Measurements from ENCODE around the gene CSGALNACT2.
A peak's percentile ranks its signal among the peaks of the same experiment; 100 is the strongest.

The CSGALNACT2 gene

DNA sequence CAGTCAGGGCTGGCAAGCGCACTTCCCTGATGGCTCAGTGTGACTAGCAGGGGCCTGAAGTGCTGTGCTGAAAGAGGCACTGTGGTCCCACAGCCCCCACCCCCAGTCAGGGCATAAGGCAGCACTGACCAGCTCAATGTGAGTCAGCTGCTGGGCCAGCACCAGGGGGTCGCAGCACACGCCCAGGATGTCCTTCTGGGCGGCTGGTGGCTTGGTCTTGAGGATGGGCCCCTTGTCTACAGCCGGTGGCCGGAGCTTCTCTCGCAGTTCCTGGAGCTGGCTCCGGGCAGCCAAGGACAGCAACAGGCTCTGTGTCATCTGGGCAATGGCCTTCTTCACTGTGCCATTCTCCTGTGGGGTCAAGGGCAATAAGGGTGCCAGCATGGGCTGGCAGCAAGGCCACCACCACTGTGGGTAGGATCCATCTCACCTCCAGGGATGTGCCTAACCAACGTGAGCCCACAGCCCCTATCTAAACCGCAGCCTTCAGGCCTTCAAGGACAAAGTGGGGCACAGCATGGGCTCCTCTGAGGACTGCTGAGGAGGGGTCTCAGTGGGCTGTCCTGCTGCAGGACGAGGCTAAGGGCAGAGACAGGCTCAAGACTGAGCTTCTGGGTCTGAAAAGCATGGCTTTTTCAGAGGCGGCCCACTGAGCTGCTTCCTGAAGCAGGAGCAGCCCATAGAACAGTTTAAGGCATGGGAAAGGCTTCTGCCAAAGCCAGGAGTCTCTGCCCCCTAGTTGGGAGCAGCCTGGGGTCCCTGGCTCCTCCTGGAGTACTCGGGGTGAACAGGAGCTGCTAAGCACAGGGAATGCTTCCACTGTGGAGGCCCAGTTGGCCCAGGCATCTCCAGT is 62.5 kb downstream of the CSGALNACT2 start:
- H3K27ac Mint-ChIP-seq = no peak overlapping the region
- peaks cover 6% of the 10 kb centered on the region for H3K4me1 Mint-ChIP-seq (ENCODE audit: low read depth)
- H3K4me3 Mint-ChIP-seq = no peak overlapping the region
- no peaks in the 10 kb centered on the region for H3K36me3 Mint-ChIP-seq (ENCODE audit: low read depth)
- no peaks in the 10 kb centered on the region for H3K27me3 Mint-ChIP-seq
- DNase-seq = peak; percentile 26
- no peaks in the 10 kb centered on the region for H3K9me3 Mint-ChIP-seq

GRCh38 chr10:43201545-43202131 is 63.4 kb downstream of the CSGALNACT2 start:
- Mint-ChIP-seq H3K27me3 (no peaks in the 10 kb centered on the region), H3K36me3 (ENCODE audit: low read depth) (no peaks in the 10 kb centered on the region), H3K4me1 (ENCODE audit: low read depth) (peaks cover 6% of the 10 kb centered on the region), H3K4me3 (no peak overlapping the region), H3K27ac (no peak overlapping the region), H3K9me3 (no peaks in the 10 kb centered on the region)
- no peak for DNase-seq

DNA sequence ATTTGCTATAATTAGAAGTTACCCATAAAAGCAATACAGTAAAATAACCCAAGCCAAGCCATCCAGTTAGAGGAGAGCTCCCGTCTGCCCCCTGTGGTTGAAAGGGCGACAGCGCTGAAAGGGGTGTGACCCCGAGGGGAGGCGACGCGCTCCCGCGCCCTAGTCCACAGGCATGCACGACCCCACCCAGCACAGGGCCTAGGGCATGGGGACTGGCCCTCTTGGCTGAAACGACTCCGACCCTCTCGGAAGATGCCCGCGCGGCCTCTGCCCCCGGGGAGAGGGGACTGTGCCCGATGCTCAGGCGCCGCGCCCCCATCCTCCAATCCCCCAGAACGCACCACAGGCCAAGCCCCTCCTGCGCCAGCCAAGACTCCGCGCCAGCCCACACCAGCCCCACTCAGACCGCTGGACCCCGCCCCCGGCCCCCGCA is 64.0 kb downstream of the CSGALNACT2 start:
- H3K27me3 Mint-ChIP-seq = no peaks in the 10 kb centered on the region
- no peaks in the 10 kb centered on the region for H3K36me3 Mint-ChIP-seq (ENCODE audit: low read depth)
- peak overlapping the region; percentile 33 for H3K27ac Mint-ChIP-seq
- no peaks in the 10 kb centered on the region for H3K9me3 Mint-ChIP-seq
- peaks cover 6% of the 10 kb centered on the region for H3K4me1 Mint-ChIP-seq (ENCODE audit: low read depth)
- peak overlapping the region; percentile 63 for H3K4me3 Mint-ChIP-seq
- DNase-seq = peak; percentile 65

- Mint-ChIP-seq H3K36me3 (ENCODE audit: low read depth) (no peaks in the 10 kb centered on the region), H3K27ac (no peak overlapping the region), H3K4me3 (no peak overlapping the region), H3K4me1 (ENCODE audit: low read depth) (peaks cover 6% of the 10 kb centered on the region), H3K9me3 (no peaks in the 10 kb centered on the region), H3K27me3 (no peaks in the 10 kb centered on the region)
- peak; percentile 57 for DNase-seq
Observed at GRCh38 chr10:43202657-43203447, 64.6 kb downstream of the CSGALNACT2 start.

GRCh38 chr10:43203448-43204041 is 65.3 kb downstream of the CSGALNACT2 start:
- Mint-ChIP-seq H3K36me3 (ENCODE audit: low read depth) (no peaks in the 10 kb centered on the region), H3K4me3 (no peak overlapping the region), H3K27me3 (no peaks in the 10 kb centered on the region), H3K4me1 (ENCODE audit: low read depth) (peaks cover 6% of the 10 kb centered on the region), H3K9me3 (no peaks in the 10 kb centered on the region), H3K27ac (no peak overlapping the region)
- DNase-seq = peak; percentile 55

DNA sequence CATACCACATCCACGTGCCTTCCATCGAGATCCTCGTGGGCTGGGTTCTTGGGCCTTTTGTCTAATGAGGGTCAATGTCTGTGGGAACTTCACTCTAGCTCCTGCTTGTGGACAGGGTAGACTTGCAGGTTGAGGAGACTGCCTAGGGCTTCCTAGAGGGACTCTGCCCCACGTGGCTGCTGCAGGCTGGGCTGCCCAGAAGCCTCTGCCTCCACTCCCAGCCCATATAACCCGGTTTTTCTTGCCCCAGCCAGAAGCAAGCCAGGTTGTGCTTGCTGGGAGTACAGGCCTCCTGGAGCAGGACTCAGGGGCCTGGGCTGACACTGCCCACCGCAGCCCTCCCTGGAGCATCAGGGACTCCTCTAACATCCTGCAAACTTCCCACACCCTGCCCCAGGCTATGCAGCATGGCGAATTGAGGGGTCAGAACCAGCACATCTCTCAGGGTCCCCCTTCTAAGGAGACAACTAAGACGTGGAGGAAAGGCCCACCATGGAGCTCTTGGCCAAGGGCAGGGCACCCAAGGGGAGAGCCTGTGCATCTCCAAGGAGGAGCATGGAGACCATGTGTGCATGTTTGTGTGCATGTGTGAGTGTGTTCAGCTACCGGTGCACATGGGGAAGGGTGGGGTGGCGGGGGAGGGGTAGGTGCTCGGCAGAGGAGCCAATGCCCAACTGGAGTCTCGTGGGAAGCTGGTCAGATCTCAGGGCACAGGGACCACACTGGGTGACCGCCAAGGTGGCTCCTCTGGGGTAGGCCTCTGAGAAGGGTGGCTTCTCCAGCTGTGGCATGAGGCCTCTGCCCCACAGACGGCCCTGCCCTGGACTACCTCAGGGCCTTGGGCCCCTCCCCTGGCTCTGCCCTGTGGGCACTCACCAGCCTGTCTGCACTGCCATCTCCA is 66.0 kb downstream of the CSGALNACT2 start:
- Mint-ChIP-seq H3K36me3 (ENCODE audit: low read depth) (no peaks in the 10 kb centered on the region), H3K4me1 (ENCODE audit: low read depth) (peaks cover 6% of the 10 kb centered on the region), H3K27me3 (no peaks in the 10 kb centered on the region), H3K9me3 (no peaks in the 10 kb centered on the region), H3K4me3 (no peak overlapping the region), H3K27ac (no peak overlapping the region)
- no peak for DNase-seq

- no peak overlapping the region for H3K4me3 Mint-ChIP-seq
- DNase-seq = peak; percentile 74
- no peaks in the 10 kb centered on the region for H3K9me3 Mint-ChIP-seq
- peaks cover 6% of the 10 kb centered on the region for H3K4me1 Mint-ChIP-seq (ENCODE audit: low read depth)
- no peak overlapping the region for H3K27ac Mint-ChIP-seq
- no peaks in the 10 kb centered on the region for H3K36me3 Mint-ChIP-seq (ENCODE audit: low read depth)
- H3K27me3 Mint-ChIP-seq = no peaks in the 10 kb centered on the region
Observed at GRCh38 chr10:43204943-43205671, 66.9 kb downstream of the CSGALNACT2 start.

DNA sequence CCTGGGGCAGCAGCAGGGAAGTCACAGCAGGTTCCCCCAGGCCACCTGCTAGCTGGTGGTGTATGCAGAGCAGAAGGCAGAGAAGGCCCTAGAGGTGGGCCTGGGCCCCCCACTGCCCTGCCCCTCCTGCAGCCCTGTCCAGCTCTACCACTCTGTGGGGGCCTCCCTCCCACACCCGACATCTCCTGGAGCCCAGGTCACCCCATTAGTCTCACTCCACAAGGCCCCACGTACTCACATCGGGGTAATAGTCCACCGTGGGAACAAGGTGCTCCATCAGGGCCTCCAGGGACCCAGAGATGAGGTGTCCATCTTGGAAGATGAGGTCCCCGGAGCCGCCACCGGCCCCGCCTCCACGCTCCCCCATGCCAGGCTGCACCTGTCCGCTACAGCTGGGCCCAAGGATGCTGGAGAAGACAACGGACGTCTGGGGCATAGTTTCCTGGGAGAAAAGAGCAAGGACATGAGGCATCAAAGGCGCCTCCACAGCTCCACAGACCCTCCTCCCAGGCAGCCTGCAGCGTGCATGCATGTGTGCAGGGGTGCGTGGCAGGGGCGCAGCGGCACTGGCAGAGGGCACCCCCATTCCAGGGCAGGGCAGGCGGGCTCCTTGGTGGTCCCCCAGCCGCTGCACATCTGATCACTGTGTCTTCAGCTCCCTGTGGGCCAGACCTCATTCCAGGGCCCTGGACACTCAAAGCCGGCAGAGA is 67.6 kb downstream of the CSGALNACT2 start:
- Mint-ChIP-seq H3K9me3 (no peaks in the 10 kb centered on the region), H3K27ac (no peak overlapping the region), H3K4me3 (no peak overlapping the region), H3K36me3 (ENCODE audit: low read depth) (no peaks in the 10 kb centered on the region), H3K4me1 (ENCODE audit: low read depth) (peaks cover 8% of the 10 kb centered on the region), H3K27me3 (no peaks in the 10 kb centered on the region)
- peak; percentile 22 for DNase-seq

GRCh38 chr10:43206391-43207235 is 68.4 kb downstream of the CSGALNACT2 start:
- peak; percentile 22 for DNase-seq
- H3K27ac Mint-ChIP-seq = no peak overlapping the region
- H3K4me1 Mint-ChIP-seq (ENCODE audit: low read depth) = peaks cover 8% of the 10 kb centered on the region
- no peaks in the 10 kb centered on the region for H3K36me3 Mint-ChIP-seq (ENCODE audit: low read depth)
- no peaks in the 10 kb centered on the region for H3K9me3 Mint-ChIP-seq
- no peak overlapping the region for H3K4me3 Mint-ChIP-seq
- no peaks in the 10 kb centered on the region for H3K27me3 Mint-ChIP-seq

DNA sequence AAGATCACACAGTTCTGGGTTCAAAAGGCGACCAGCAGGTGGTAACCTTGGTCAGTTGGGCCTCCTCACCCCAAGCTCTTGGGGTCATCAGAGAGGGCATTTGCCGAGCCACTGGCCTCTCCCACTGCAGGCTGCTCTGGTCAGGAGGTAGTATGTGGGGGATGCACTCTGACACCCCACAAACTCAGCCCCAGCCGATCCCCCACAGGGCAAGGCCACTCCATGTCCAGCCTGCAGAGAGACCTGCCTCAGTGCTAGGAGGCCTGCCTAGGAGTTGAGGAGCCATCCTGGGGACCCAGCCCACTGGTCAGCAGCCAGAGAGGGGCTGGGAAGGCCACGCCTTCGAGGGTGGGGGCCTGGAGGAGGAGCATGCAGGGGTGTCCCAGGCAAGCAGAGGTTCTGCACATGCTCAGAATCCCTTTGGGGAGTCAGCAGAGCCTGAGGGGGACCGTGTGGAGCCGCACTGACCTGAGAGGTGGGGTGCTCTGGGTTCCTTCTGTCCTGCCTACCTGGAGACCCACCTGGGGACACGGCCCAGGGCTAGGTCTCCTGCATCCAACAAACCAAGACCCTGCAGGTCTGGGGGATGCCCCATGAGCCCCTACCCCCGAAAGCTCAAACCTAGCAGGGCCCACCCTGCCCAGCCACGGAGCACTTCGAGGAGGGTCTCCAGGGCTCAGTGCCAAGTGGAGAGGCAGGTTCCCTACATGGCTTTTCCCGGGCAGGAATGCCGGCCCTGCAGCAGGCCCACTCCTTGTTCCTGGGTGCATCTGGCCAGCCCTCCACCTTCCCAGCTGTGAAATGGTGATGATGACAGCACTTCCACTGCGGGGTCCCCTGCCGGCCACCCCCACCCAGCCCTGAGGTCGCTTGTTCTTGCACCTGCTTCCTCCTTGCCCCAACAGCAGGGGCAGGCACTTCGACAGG is 70.2 kb downstream of the CSGALNACT2 start:
- Mint-ChIP-seq H3K36me3 (ENCODE audit: low read depth) (no peaks in the 10 kb centered on the region), H3K4me3 (no peak overlapping the region)
- DNase-seq = peak; percentile 21

DNA sequence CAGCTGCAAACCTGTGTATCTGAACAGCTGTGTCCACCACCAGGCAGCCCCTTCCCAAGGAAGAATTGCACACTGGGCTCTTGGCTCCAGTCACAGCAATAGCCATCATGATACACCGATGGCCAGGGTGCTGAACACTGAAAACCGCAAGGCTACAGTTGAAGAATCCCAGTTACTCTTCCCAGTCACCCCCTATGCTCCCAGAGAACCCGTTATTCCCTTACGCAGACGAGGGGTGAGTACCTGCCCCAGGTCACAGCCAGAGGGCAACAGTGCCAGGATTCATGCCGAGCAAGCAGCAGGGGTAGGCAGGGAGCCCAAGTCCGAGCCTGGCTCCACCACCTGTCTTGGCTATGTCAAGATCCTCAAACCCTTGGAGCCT is 70.8 kb downstream of the CSGALNACT2 start:
- peaks cover 4% of the 10 kb centered on the region for H3K4me1 Mint-ChIP-seq (ENCODE audit: low read depth)
- no peak overlapping the region for H3K4me3 Mint-ChIP-seq
- no peaks in the 10 kb centered on the region for H3K36me3 Mint-ChIP-seq (ENCODE audit: low read depth)
- H3K27me3 Mint-ChIP-seq = no peaks in the 10 kb centered on the region
- no peak for DNase-seq
- H3K9me3 Mint-ChIP-seq = no peaks in the 10 kb centered on the region
- H3K27ac Mint-ChIP-seq = no peak overlapping the region

More for the DNA sequence above, 70.2 kb downstream of the CSGALNACT2 start:
- Mint-ChIP-seq H3K9me3 (no peaks in the 10 kb centered on the region), H3K27ac (no peak overlapping the region), H3K4me1 (ENCODE audit: low read depth) (peaks cover 4% of the 10 kb centered on the region), H3K27me3 (no peaks in the 10 kb centered on the region)
